Thoracic aorta endothelial cell (primary cell): Measurements from ENCODE around the gene PCDH8. TPM values are rescaled to one million over a fixed set of nuclear protein-coding genes. Genes with fewer than 3 reads are reported as not detected.

Source experiments
- small RNA-seq: library from RNA; depleted of rRNA; stranded (forward); fragments of <200 nt; gene quantifications from one replicate; pipeline ENCODE3, GENCODE V24; 2012
- total RNA-seq: library from RNA; depleted of rRNA; stranded (reverse); fragments of >200 nt; gene quantifications from 2 replicates; pipeline ENCODE4 v1.2.3, GENCODE V29; 2012

The PCDH8 gene
- not detected in 2 replicates for total RNA-seq

GRCh38 chr13:52848455-52849195, at the start of gene PCDH8:
TSS of gene PCDH8 (minus strand) at chr13:52848640. CDS start at chr13:52848436, 204 bp downstream.

Small RNA genes lying within 50 kb of the gene (small RNA-seq; reads per million reads assigned to genes)
- gene MIR759 = not detected

Other genes starting within 250 kb of the PCDH8 start
- gene HNRNPA1L2, start 206.2 kb downstream of the PCDH8 start, total RNA-seq = 3.7 and 5.3 TPM in 2 replicates
- 80.5 and 81.8 TPM in 2 replicates for gene SUGT1, start 195.8 kb downstream of the PCDH8 start, total RNA-seq
- not detected in 2 replicates for gene CNMD, start 108.8 kb downstream of the PCDH8 start, total RNA-seq
- gene OLFM4, start 180.2 kb upstream of the PCDH8 start, total RNA-seq = not detected in 2 replicates